Measurements from ENCODE around the gene ARHGAP29.

ARHGAP29 gene

GRCh38 chr1:94237291-94238226 lies at the start of gene ARHGAP29:
ARHGAP29 (minus strand) TSS chr1:94237584; CDS start chr1:94231611, 5,973 bp downstream.
- FAIRE-seq = no peak

- FAIRE-seq = no peak
Measured at GRCh38 chr1:94286864-94287437, 49.6 kb upstream of the ARHGAP29 start.

DNA sequence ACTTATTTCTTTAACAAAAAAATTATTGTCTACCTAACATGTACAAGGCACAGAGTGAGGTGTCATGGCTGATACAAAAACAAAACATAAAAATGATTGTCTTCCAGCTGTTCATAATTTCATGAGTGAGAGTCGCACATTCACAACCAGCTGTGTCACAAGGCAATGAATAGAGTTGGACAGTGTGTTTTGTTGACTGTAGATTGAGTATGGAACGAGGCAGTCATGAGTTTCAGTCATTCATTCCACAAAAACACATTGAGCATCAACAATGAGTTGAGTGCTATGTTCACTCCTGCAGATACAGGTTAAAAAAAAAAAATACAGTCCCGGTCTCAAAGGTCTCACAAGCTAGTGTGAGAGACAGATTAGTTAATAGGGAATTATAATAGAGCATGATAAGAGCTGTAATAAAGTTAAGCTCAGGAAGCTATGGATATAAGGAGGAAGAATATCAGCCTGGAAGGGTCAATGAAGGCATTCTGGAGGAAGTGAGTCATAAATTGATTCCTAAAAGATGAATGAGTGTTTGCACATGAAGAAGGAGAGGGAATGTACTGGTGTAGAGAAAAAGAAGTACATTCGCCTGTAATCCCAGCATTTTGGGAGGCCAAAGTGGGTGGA lies 47.8 kb upstream of the ARHGAP29 start:
- FAIRE-seq = no peak

DNA sequence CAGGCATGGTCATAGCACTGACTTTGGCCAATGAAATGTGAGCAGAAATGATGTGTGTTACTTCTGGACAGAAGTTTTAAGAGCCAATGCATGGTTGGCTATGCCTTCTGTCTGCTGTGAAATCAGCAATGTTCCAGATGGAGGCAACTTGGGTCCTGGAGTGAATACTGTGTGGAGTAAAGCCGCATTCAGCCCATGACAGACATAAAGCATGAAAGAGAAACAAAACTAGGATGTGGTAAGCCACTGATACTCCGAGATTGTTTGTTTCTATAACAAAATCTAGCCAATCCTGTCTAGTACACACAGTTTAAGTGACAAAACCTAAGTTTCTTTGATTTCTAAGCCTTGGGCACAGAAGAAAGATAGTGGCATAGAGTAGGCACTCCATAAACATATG lies 47.1 kb upstream of the ARHGAP29 start:
- FAIRE-seq = no peak

DNA sequence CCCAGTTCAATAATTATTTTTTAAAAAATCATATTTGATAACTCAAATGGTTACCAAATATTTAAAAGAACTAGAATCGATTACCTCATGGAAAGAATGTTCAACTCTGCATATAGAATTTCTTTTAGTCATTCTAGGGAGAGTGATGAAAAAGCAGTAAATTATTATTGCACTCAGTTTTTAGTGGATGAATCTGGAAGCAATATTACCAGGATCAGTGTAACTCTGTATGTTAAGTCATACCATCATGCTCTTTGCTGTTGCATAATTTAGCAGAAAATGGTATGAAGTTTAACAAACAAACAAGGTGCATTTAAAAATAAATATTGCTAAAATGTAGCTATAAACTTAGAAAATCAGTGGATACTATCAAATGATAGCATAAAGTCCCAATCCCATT lies 46.1 kb upstream of the ARHGAP29 start:
- FAIRE-seq = no peak

DNA sequence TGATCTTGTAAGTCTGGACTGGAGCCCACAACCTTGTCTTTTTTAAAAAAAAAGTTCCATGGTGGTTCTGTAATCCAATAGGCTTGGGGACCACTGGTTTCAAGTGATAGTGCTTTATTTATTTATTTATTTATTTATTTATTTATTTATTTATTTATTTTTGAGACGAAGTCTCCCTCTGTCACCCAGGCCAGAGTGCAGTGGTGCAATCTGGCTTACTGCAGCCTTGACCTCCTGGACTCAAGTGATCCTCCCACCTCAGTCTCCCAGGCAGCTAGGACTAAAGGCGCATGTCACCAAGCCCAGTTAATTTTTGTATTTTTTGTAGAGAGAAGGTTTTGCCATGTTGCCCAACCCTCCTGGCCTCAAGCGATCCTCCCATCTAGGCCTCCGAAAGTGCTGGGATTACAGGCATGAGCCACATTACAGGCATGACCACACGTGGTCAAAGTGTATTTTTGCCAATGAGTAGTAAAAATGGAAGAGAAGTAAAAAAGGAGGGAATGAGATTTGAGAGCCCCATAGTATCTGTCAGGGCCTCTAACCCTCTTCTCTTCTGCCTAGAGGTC lies 44.8 kb upstream of the ARHGAP29 start:
- no peak for FAIRE-seq

- no peak for FAIRE-seq
Measured at GRCh38 chr1:94281361-94282142, 44.2 kb upstream of the ARHGAP29 start.

- no peak for FAIRE-seq
Measured at GRCh38 chr1:94280541-94280940, 43.2 kb upstream of the ARHGAP29 start.

- FAIRE-seq = no peak
Measured at GRCh38 chr1:94279462-94279861, 42.1 kb upstream of the ARHGAP29 start.

DNA sequence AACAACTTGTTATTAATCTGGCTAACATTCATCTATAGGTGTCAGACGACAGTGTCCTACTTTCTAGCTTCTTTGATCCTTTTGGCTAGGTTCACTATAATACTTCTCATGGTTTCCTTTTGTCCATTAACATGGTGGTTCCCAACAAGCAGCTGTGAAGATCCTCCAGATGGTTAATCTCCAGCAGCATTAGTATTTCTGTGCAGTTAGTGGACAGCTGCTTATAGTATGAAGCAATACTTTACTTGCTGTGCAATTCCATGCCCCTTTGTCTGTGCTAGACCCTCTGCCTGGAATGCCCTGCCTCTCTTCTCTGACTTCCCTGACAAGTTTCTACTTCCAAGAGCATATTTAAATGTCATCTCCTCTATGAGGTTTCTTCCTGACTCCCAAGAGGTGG lies 41.7 kb upstream of the ARHGAP29 start:
- FAIRE-seq = no peak

DNA sequence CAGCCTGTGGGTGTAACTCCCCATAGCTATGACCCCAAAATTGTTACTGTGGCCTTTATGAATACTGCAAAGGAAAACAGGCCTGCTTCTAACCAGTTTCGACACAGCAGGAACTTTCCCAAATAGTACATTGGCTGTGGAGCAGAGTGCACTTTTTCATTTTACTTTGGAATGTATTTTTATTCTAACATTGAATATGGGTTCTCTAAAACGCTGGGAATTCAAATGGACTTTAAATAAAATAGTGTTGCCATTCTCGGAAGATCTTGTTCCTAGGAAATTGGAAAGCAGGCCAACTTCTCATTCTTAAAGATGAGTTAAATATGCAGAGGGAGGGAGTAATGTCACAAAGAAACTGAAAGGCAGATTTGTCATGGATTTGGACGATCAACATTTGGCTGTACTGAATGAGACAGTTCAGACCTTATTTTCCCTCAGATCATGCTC lies 39.6 kb upstream of the ARHGAP29 start:
- FAIRE-seq = no peak

- FAIRE-seq = no peak
Measured at GRCh38 chr1:94275083-94275482, 37.7 kb upstream of the ARHGAP29 start.

- FAIRE-seq = no peak
Measured at GRCh38 chr1:94274561-94274960, 37.2 kb upstream of the ARHGAP29 start.

GRCh38 chr1:94273111-94273510 lies 35.7 kb upstream of the ARHGAP29 start:
- no peak for FAIRE-seq

- no peak for FAIRE-seq
Measured at GRCh38 chr1:94272388-94272787, 35.0 kb upstream of the ARHGAP29 start.

DNA sequence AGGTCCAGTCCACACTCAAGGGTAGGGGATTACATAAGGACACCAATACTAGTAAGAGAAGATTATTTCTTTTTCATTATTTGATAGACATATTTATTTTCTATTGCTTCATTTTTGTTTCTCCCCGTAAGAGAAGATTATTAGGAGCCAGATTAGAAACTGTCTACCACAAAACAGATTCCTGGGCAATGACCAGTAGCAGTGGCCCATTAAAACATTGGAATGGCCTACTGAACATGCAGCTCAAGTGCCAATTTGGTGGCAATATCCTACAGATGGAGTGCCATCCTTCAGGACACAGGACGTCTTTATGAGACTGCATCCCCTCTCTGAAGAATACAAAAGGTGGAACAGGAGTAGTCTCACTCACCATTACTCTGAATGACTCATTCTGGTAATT lies 34.0 kb upstream of the ARHGAP29 start:
- no peak for FAIRE-seq

GRCh38 chr1:94270801-94271203 lies 33.4 kb upstream of the ARHGAP29 start:
- no peak for FAIRE-seq

- FAIRE-seq = no peak
Measured at GRCh38 chr1:94269921-94270320, 32.5 kb upstream of the ARHGAP29 start.

GRCh38 chr1:94265906-94266305 lies 28.5 kb upstream of the ARHGAP29 start:
- no peak for FAIRE-seq

DNA sequence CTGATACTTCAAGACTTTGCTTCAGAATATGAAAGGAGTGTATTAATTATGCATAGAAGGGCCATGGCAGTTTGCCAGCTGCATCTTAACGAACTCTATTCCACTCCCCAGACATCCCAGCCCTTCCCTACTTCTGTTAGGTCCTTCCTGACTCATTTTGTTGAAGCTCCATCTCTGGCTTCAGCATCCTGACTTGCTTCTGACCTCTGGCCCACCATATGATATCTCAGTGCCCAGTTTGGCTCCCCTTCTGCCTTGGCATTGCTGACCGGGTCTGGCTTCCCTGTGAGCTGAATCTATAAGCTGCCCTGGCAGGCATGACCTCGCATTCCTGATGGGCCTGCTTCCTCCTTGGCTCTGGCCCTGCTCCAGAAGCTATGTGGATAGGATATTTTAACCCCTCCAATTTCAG lies 27.6 kb upstream of the ARHGAP29 start:
- no peak for FAIRE-seq

GRCh38 chr1:94260635-94261387 lies 23.4 kb upstream of the ARHGAP29 start:
- no peak for FAIRE-seq

Measured in colon (tissue), 2 donors.